ENCODE measurements around the gene RAB11B.
A peak's percentile ranks its signal among the peaks of the same experiment; 100 is the strongest.
"Not testable (repeated sequence)": the region's sequence is repeated elsewhere in the genome, so short reads cannot be mapped to it uniquely, and the experiment has no call there.

RAB11B gene

GRCh38 chr19:8441725-8442544 is 51.8 kb downstream of the RAB11B start:
- no peak for DNase-seq

GRCh38 chr19:8444140-8444676 is 54.0 kb downstream of the RAB11B start:
- DNase-seq: not testable (repeated sequence)

- peak; percentile 87 for DNase-seq
Measured at GRCh38 chr19:8444677-8445487, 54.7 kb downstream of the RAB11B start, which contains the start of gene HNRNPM. Gene HNRNPM (plus strand): TSS chr19:8444975. CDS start chr19:8444999, 24 bp downstream.

- DNase-seq: no peak
Measured at GRCh38 chr19:8445488-8446001, 55.4 kb downstream of the RAB11B start.

- no peak for DNase-seq
Measured at GRCh38 chr19:8446061-8446709, 56.0 kb downstream of the RAB11B start.

GRCh38 chr19:8449830-8450229 is 59.7 kb downstream of the RAB11B start:
- no peak for DNase-seq

- DNase-seq: no peak
Measured at GRCh38 chr19:8451377-8451776, 61.2 kb downstream of the RAB11B start.

GRCh38 chr19:8451885-8452284 is 61.7 kb downstream of the RAB11B start:
- DNase-seq: no peak

- DNase-seq: no peak
Measured at GRCh38 chr19:8452446-8453123, 62.4 kb downstream of the RAB11B start.

GRCh38 chr19:8453616-8454015 is 63.5 kb downstream of the RAB11B start:
- DNase-seq: no peak
